ENCODE measurements around the gene IGF1R. TPM values are rescaled to one million over a fixed set of nuclear protein-coding genes. Genes with fewer than 3 reads are reported as not detected.
A peak's percentile ranks its signal among the peaks of the same experiment; 100 is the strongest.

The IGF1R gene
- total RNA-seq, 4 donors from 2014 or later = 51.5 to 146 (median 89.6) TPM

DNA sequence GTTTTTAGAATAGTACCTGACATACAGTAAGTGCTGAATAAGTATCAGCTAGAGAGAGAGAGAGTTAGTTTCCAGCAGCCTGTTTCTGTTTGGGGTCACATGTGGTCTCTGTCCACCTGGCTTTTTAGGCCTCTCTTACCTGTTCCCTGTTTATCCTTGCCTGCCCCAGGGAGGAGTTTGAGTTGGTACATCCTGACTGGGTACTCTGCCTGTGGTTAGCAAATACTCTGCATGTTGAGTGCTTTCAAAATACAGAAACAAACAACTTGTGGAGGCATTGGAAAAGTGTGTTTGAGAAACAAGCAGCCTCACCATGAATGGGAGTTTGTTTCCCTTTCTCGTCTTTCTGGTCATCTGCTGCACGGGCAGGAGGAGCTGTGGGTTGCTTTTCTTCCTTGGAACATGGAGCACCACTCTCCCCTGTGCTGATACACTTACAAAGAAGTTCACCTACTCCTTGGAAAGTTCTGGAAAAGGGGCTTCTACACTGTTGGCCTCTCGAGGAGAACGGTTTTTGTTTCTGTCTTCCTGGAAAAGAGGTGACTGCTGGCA is 193.2 kb downstream of the IGF1R start:
- intact Hi-C loops (cut with DNase I) = no loop called here
- Histone ChIP-seq H3K4me3 (replicated peaks in 1 of 3) (no peak overlapping the region), H3K4me1 (peaks cover 20 to 34% of the 10 kb centered on the region in 2 donors), H3K36me3 (no peaks in the 10 kb centered on the region), H3K27me3 (no peaks in the 10 kb centered on the region), H3K9me3 (no peaks in the 10 kb centered on the region), H3K27ac (peak overlapping the region in 1 of 3 donors; percentile 64)
- 52 to 64% methylated on average over 4 of the region's 4 CpGs for WGBS, 2 donors
- TF ChIP-seq, protein P1, sequence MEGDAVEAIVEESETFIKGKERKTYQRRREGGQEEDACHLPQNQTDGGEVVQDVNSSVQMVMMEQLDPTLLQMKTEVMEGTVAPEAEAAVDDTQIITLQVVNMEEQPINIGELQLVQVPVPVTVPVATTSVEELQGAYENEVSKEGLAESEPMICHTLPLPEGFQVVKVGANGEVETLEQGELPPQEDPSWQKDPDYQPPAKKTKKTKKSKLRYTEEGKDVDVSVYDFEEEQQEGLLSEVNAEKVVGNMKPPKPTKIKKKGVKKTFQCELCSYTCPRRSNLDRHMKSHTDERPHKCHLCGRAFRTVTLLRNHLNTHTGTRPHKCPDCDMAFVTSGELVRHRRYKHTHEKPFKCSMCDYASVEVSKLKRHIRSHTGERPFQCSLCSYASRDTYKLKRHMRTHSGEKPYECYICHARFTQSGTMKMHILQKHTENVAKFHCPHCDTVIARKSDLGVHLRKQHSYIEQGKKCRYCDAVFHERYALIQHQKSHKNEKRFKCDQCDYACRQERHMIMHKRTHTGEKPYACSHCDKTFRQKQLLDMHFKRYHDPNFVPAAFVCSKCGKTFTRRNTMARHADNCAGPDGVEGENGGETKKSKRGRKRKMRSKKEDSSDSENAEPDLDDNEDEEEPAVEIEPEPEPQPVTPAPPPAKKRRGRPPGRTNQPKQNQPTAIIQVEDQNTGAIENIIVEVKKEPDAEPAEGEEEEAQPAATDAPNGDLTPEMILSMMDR (IDR thresholded peaks at IDR 0.05) = no peak
- TF ChIP-seq POLR2A (IDR thresholded peaks at IDR 0.05) = no peak
- DNase-seq = no peak

DNA sequence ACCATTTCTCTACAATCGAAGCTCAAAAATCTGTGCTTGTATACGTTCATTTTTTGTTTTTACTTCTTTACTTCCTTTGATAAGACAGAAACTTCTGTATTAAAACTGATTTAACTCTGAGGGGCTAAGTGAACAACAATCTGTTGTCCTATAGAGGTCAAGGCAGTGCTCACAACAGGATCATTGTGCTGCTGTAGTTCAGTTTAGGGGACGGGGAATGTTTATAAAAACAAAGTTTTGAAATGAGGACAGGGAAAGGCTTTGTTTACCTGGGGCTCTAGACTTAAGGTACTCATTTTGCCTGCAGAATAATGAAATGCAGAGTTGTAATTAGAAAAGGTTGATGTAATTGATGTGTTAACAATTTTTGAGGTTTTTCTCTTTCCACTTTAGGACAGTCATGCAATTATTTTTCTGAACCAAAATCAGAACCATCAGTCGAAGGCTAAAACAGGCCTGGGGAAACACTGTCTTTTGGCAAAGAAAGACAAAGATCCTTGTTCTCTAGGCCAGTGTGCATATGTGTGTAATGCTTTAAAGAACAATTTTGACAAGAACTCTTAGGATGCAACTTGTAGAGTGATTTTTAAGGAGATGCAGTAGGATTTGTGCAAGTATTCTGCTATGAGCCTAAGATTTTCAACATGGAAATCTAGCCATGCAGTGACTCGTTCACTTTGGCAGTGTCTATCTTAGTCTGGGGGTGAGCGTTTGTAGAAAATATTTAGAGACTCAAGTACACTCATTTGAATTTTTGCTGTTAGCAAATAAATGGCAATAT is 194.0 kb downstream of the IGF1R start:
- no peak overlapping the region for H3K4me3 ChIP-seq (replicated peaks in 1 of 3)
- 51 to 53% methylated on average over 6 of the region's 6 CpGs for WGBS, 2 donors
- peak overlapping the region; percentile 15 to 64 (median 33) for H3K27ac ChIP-seq
- intact Hi-C loops (cut with DNase I) = no loop called here
- TF ChIP-seq, protein P1 (IDR thresholded peaks at IDR 0.05) = no peak
- no peak for TF ChIP-seq POLR2A (IDR thresholded peaks at IDR 0.05)
- H3K27me3 ChIP-seq = no peaks in the 10 kb centered on the region
- H3K4me1 ChIP-seq = peaks cover 20 to 34% of the 10 kb centered on the region in 2 donors
- DNase-seq = no peak
- H3K36me3 ChIP-seq = no peaks in the 10 kb centered on the region
- no peaks in the 10 kb centered on the region for H3K9me3 ChIP-seq

DNA sequence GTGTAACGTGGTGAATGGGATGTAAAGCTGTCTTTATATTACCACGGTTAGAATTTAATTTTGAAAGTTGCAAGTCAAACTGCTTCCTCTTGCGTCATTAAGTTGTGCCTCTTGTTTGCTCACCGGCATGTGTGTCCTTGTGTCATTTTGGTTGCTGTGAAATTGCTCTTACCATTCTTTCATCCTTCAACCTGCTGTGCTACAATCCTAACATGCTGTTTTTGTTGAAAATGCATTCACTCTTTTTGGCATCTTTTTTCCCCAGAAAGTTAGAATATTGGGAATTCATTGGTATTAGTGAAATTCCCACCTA is 194.6 kb downstream of the IGF1R start:
- WGBS, 2 donors = 37 to 45% methylated on average over 4 of the region's 4 CpGs
- TF ChIP-seq, protein P1 (IDR thresholded peaks at IDR 0.05) = no peak
- no peak for TF ChIP-seq POLR2A (IDR thresholded peaks at IDR 0.05)
- Histone ChIP-seq H3K4me1 (peaks cover 20 to 34% of the 10 kb centered on the region in 2 donors), H3K36me3 (no peaks in the 10 kb centered on the region), H3K9me3 (no peaks in the 10 kb centered on the region), H3K27ac (peak overlapping the region; percentile 15 to 64 (median 33)), H3K27me3 (no peaks in the 10 kb centered on the region), H3K4me3 (replicated peaks in 1 of 3) (no peak overlapping the region)
- intact Hi-C loops (cut with DNase I) = no loop called here
- no peak for DNase-seq

DNA sequence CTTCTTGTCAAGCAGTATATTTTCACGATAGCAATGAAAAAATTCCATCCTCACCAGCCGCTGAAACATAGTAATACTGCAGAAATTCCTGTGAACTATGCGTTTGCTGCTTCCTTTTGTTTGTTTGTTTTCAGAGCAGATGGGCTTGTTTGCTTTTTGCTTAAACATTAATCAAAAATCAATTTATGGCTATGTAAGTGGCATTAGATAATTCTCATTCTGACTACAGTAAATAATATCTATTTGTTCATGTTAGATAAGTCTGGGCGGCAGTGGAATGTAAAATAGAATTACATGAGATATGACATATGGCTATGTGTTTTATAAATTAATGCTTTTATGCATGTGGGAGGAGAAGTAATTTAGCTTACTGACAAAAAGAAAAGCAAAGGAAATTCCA is 195.5 kb downstream of the IGF1R start:
- Histone ChIP-seq H3K4me3 (replicated peaks in 1 of 3) (no peak overlapping the region), H3K9me3 (no peaks in the 10 kb centered on the region), H3K4me1 (peaks cover 20 to 34% of the 10 kb centered on the region in 2 donors), H3K36me3 (no peaks in the 10 kb centered on the region), H3K27ac (no peak overlapping the region), H3K27me3 (no peaks in the 10 kb centered on the region)
- 98 to 99% methylated on average over 4 of the region's 4 CpGs for WGBS, 2 donors
- intact Hi-C loops (cut with DNase I) = no loop called here
- TF ChIP-seq, protein P1 (IDR thresholded peaks at IDR 0.05) = no peak
- TF ChIP-seq POLR2A (IDR thresholded peaks at IDR 0.05) = no peak
- no peak for DNase-seq

DNA sequence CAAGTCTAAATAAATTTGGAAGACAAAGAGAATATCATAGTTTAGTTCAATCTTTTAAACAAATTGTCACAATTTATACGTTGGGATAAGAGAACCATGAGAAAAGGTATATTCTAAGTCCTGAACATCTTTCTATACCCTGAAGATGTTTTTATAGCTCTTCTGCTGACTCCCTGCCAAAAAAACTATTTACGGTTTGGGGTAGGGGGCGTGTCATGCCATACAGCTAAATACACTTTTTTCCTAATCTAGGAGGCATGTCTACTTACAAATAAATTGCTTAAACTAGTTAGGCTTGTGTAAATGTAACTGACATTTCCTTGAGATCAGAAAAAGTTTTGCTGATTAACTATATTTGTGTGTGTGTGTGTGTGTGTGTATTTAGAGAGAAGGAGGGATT is 195.9 kb downstream of the IGF1R start:
- Histone ChIP-seq H3K4me1 (peaks cover 20 to 37% of the 10 kb centered on the region in 2 donors), H3K27ac (no peak overlapping the region), H3K9me3 (no peaks in the 10 kb centered on the region), H3K36me3 (no peaks in the 10 kb centered on the region), H3K4me3 (replicated peaks in 1 of 3) (no peak overlapping the region), H3K27me3 (no peaks in the 10 kb centered on the region)
- DNase-seq = no peak
- intact Hi-C loops (cut with DNase I) = no loop called here
- WGBS, 2 donors = 77 to 78% methylated on average over 3 of the region's 3 CpGs
- TF ChIP-seq POLR2A (IDR thresholded peaks at IDR 0.05) = no peak
- TF ChIP-seq, protein P1 (IDR thresholded peaks at IDR 0.05) = no peak
